BJ (cell line): ENCODE data around the gene SCAMP2. TPM values are rescaled to one million over a fixed set of nuclear protein-coding genes. Genes with fewer than 3 reads are reported as not detected.

Experiments used
- CTCF ChIA-PET: fragments of 350-600 bp; formaldehyde crosslinking; extraction: SDS; loops from one replicate; lab custom pipeline; 2021; ENCODE audit warnings: antibody characterized with exemption, inconsistent platforms; lab: Yijun Ruan, JAX
- POLR2A ChIA-PET: fragments of 300-600 bp; sonication (Branson Sonifier 250); formaldehyde crosslinking; extraction: SDS; loops from one replicate; lab custom pipeline; 2021; ENCODE audit warnings: antibody characterized with exemption; lab: Charles Lee
- DNase-seq: peaks from one replicate; pipeline ENCODE4 v3.0.0-alpha.2; 2011; ENCODE audit warnings: low read depth
- H3K27me3 ChIP-seq: 2 replicates; pipeline ENCODE4 v1.6.0; 2011; ENCODE audit warnings: low read length; ENCODE audit not compliant: control insufficient read depth, insufficient read depth
- H3K36me3 ChIP-seq: 2 replicates; pipeline ENCODE4 v1.5.1; 2011; ENCODE audit warnings: low read length; ENCODE audit not compliant: control insufficient read depth, insufficient read depth
- H3K4me3 ChIP-seq: 2 replicates; pipeline ENCODE4 v1.5.1; 2011; ENCODE audit warnings: low read depth, mild to moderate bottlenecking, control low read depth, low read length
- polyA plus RNA-seq: library from polyadenylated mRNA; depleted of rRNA; stranded (reverse); fragments of >200 nt; gene quantifications from 2 replicates; pipeline ENCODE4 v1.2.3, GENCODE V29; 2011
- TF ChIP-seq, protein P1 (sequence below): IDR thresholded peaks from 2 replicates; pipeline ENCODE4 v1.5.1; 2011; ENCODE audit warnings: low read depth, mild to moderate bottlenecking, control low read depth, inconsistent platforms, low read length, moderate library complexity; ENCODE audit not compliant: insufficient read depth

The SCAMP2 gene
- polyA plus RNA-seq, 1 experiment = 192 TPM

DNA sequence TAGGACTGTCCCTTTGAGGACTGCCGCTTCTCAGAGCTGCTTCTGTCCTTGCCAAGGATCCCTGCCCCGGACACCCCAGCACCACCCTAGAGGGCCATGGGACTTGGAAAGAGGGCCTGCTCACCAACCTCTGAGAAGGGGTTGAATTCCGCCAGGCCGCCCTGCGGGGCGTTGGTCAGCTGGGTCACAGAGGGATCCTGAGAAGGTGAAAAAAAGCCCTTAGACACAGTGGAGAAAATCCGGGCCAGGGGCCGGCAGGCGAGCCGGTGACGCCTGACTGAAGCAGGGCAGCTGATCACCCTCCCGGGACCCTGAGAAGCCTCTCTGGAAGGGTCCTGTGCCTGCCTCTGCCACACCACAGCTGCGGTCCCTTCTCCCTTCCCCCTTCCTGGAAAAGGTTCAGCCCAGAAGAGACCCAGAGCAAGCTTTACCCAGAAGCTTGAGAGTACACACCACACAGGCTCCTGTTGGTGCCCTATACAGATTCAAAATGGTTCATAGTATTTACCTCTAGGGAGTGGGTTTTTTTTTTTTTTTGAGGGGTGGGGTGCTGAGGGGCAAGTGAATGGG is 18.6 kb downstream of the SCAMP2 start:
- H3K36me3 ChIP-seq = peaks cover 31% of the 10 kb centered on the region
- TF ChIP-seq, protein P1, sequence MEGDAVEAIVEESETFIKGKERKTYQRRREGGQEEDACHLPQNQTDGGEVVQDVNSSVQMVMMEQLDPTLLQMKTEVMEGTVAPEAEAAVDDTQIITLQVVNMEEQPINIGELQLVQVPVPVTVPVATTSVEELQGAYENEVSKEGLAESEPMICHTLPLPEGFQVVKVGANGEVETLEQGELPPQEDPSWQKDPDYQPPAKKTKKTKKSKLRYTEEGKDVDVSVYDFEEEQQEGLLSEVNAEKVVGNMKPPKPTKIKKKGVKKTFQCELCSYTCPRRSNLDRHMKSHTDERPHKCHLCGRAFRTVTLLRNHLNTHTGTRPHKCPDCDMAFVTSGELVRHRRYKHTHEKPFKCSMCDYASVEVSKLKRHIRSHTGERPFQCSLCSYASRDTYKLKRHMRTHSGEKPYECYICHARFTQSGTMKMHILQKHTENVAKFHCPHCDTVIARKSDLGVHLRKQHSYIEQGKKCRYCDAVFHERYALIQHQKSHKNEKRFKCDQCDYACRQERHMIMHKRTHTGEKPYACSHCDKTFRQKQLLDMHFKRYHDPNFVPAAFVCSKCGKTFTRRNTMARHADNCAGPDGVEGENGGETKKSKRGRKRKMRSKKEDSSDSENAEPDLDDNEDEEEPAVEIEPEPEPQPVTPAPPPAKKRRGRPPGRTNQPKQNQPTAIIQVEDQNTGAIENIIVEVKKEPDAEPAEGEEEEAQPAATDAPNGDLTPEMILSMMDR = no peak
- H3K27me3 ChIP-seq = no peaks in the 10 kb centered on the region
- ChIA-PET CTCF (interaction anchor here (0.9 to 2.2 kb wide), 3 partner anchors 12 to 86 kb away, joined by 3 to 6 read pairs (median 4); partner anchors contain the start of gene ULK3), POLR2A (no interaction called here)
- DNase-seq = no peak
- H3K4me3 ChIP-seq = no peak overlapping the region

GRCh38 chr15:74851960-74852359 is 21.2 kb downstream of the SCAMP2 start:
- CTCF ChIA-PET = no interaction called here
- Histone ChIP-seq H3K27me3 (no peaks in the 10 kb centered on the region), H3K36me3 (peaks cover 41% of the 10 kb centered on the region), H3K4me3 (no peak overlapping the region)
- POLR2A ChIA-PET = no interaction called here
- DNase-seq = no peak
- TF ChIP-seq, protein P1 = no peak

DNA sequence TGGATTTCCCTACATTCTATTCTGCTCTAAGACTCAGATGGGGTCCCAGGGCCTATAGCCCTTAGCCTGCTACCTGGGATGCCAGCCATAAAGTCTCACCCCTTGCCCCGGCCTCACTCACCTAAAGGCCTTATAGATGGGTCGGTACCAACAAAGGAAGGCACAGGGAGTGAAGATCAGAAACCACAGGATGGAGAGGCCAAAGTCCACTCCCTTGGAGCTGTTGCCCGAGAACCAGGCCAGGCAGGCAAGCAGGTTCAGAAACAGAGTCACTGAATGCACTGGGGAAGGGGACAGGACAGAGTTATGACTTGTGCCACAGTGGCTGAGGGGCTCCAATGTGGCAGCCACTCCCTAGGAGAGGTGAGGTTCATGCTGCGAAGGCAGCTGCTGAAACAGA is 22.8 kb downstream of the SCAMP2 start:
- TF ChIP-seq, protein P1 = no peak
- Histone ChIP-seq H3K36me3 (peaks cover 41% of the 10 kb centered on the region), H3K27me3 (no peaks in the 10 kb centered on the region), H3K4me3 (no peak overlapping the region)
- DNase-seq = no peak
- POLR2A ChIA-PET = no interaction called here
- CTCF ChIA-PET = interaction anchor here (0.7 to 1.6 kb wide), 2 partner anchors 8 to 12 kb away, joined by 4 read pairs; no protein-coding TSS in a partner anchor

GRCh38 chr15:74847432-74847831 is 25.7 kb downstream of the SCAMP2 start:
- TF ChIP-seq, protein P1 = no peak
- DNase-seq = no peak
- ChIA-PET POLR2A (no interaction called here), CTCF (interaction anchor here (0.5 to 1.4 kb wide), 5 partner anchors 8 to 82 kb away, joined by 3 to 4 read pairs (median 3); no protein-coding TSS in a partner anchor)
- no peaks in the 10 kb centered on the region for H3K27me3 ChIP-seq
- H3K36me3 ChIP-seq = peaks cover 29% of the 10 kb centered on the region
- no peak overlapping the region for H3K4me3 ChIP-seq

DNA sequence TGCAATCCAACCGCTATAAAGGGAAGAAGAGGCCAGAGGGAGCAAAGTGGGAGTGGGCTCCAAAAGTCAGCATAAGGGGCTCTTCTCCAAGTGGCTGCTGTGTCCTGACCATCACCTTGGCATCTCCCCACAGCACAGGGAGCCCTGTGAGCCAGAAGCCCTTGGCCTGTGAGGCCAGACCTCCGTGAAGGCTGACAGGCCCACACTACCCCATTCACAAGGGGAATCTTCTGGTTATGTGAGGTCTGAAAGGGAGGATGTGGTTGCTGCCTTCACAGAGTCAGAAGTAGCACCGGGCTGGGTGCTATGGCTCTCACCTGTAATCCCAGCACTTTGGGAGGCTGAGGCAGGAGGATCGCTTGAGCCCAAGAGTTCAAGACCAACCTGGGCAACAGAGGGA is 27.6 kb downstream of the SCAMP2 start:
- no peak for DNase-seq
- Histone ChIP-seq H3K4me3 (no peak overlapping the region), H3K27me3 (no peaks in the 10 kb centered on the region), H3K36me3 (peaks cover 14% of the 10 kb centered on the region)
- POLR2A ChIA-PET = no interaction called here
- CTCF ChIA-PET = no interaction called here
- TF ChIP-seq, protein P1 = no peak
